Placental epithelial cell (primary cell): ENCODE data around the gene CBL. TPM values are rescaled to one million over a fixed set of nuclear protein-coding genes. Genes with fewer than 3 reads are reported as not detected.

ENCODE experiments used
- small RNA-seq: library from RNA; depleted of rRNA; stranded (forward); fragments of <200 nt; gene quantifications from one replicate; pipeline ENCODE3, GENCODE V24; 2012
- total RNA-seq: library from RNA; depleted of rRNA; stranded (reverse); fragments of >200 nt; gene quantifications from 2 replicates; pipeline ENCODE4 v1.2.3, GENCODE V29; 2012

CBL gene
- 5.5 and 8.1 TPM in 2 replicates for total RNA-seq

DNA sequence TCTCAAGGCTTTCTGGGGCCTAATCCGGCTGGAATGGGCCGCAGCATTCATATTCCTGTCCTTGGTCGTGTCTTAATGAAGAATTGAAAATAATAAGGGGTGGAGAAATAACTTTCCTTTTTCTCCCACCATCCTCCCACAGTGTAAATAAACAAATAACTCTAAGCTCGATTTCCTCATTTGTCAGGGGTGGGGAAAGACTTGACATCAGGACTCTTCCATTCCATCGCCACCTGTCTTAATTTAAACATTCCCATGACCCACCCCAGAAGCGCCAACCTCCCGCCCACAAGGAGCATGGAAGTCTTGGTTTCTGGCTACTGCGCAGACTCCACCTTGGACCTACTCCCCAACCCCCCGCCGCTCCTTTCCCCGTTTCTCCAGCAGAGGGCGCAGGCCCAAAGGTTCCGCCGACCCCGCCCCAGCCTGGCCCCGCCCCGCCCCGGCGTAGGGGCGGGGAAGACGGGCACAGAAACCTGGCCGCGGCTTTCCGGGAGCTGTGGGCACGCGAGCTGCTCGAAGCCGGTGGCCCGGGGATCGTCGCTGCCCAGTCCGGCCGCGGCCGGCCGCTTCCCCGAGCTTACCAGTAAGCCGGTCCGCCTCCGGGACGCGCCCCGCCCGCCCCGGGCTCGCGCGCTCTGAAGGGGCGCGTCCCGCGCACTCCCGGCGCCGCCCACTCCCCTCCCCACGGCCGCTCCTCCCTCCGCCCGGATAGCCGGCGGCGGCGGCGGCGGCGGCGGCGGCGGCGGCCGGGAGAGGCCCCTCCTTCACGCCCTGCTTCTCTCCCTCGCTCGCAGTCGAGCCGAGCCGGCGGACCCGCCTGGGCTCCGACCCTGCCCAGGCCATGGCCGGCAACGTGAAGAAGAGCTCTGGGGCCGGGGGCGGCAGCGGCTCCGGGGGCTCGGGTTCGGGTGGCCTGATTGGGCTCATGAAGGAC lies at the start of gene CBL:
CBL (plus strand) TSS at position 766 of the 937 bp plus-strand sequence; CDS start at position 845, 79 bp downstream.

DNA sequence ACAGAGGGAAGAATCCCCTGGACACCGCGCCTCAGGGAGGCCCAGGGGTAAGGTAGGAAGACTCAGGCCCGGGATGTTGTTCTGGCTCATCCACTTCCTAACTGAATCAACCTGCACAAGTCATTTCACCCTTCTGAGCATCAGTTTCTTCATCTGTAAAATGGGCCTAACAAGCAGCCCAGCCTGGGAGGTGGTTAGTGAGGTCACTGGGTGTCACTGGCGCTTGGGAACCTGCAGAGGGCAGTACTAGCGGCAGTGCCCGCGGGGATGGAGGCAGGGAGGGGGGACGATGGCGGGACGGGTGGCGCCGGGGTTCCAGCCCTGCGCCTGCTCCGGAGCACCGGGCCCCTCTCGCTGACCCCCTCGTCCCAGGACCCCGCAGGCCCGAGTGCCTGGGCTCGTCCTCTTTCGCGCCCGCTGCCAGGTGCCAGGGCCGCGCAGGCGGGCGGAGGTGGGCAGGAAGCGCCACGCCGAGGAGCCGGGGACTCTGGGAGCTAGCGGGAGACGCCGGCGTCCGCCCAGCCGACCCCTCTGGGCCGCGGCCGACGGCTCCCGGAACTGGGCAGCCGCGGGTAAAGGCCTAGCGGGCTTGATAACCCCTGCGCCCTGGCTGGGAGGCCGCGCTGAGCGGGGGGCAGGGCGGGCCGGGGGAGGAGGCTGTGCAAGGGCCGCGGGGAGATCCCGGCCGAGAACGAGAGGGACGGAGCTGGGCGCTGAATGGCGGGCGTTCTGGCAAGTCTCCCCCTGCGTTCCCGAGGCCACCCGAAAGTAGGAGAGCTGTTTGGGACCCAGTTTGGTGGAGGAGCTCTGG lies 37.5 kb upstream of the CBL start, which contains the start of gene NLRX1:
NLRX1 (plus strand) TSS at position 255 of the 811 bp plus-strand sequence. CDS start 2,679 bp downstream, outside the sequence.

GRCh38 chr11:119316729-119317591 lies 110.8 kb downstream of the CBL start, which contains the start of gene MCAM:
Gene MCAM, minus strand, starts transcription at chr11:119317130. Its CDS starts 29 bp downstream, at chr11:119317101.

GRCh38 chr11:119334174-119334930 lies 128.2 kb downstream of the CBL start, which contains the start of gene RNF26:
Gene RNF26, plus strand, starts transcription at chr11:119334527. Its CDS starts 596 bp downstream, at chr11:119335123.

GRCh38 chr11:119340335-119341221 lies 134.4 kb downstream of the CBL start, which contains the start of gene C1QTNF5:
Gene C1QTNF5, minus strand, starts transcription at chr11:119340883. Its CDS starts 486 bp downstream, at chr11:119340397.

DNA sequence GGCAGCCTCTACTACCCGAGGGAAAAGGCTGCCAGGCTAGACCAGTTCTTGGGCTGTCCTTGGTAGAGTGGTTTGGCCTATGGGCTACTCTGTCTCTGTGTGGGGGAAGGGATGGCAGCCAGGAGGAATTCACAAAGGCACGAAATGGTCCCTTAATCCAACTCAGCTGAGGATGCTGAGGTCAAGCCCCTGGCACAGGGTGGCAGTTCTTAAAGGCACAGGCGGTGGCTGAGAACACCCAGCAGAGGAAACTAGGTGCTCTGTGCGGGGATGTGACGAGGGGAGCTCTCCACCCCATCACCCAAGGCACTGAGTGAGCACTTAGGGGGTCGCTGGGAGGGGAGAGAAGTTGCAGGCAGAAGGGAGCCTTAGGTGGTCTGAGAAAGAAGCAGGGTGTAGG lies 140.5 kb downstream of the CBL start, which contains the start of gene MFRP:
MFRP (minus strand) TSS at position 101 of the 400 bp plus-strand sequence. CDS start 192 bp downstream, outside the sequence.

Small RNAs within 50 kb of the gene (small RNA-seq; reads per million reads assigned to genes)
- gene RF01225 = not detected
- not detected for gene RNU6-262P

Other genes starting within 250 kb of the CBL start
- not detected in 2 replicates for gene FOXR1, start 234.6 kb upstream of the CBL start, total RNA-seq
- 16.8 and 20.8 TPM in 2 replicates for gene CENATAC, start 208.2 kb upstream of the CBL start, total RNA-seq
- gene RPS25, start 188.0 kb upstream of the CBL start, total RNA-seq = 703 and 705 TPM in 2 replicates
- 91.3 and 95.8 TPM in 2 replicates for gene TRAPPC4, start 187.6 kb upstream of the CBL start, total RNA-seq
- 26.3 and 30.4 TPM in 2 replicates for gene SLC37A4, start 175.5 kb upstream of the CBL start, total RNA-seq
- gene HYOU1, start 149.1 kb upstream of the CBL start, total RNA-seq = 63.6 and 225 TPM in 2 replicates
- gene VPS11, start 138.5 kb upstream of the CBL start, total RNA-seq = 23.2 and 28.7 TPM in 2 replicates
- 2.7 and 12.8 TPM in 2 replicates for gene HMBS, start 121.5 kb upstream of the CBL start, total RNA-seq
- 20.0 and 32.4 TPM in 2 replicates for gene DPAGT1, start 104.5 kb upstream of the CBL start, total RNA-seq
- 2.4 and 4.6 TPM in 2 replicates for gene C2CD2L, start 99.0 kb upstream of the CBL start, total RNA-seq
- gene HINFP, start 84.8 kb upstream of the CBL start, total RNA-seq = 20.4 and 21.0 TPM in 2 replicates
- under 0.01 and 0.11 TPM in 2 replicates for gene ABCG4, start 57.3 kb upstream of the CBL start, total RNA-seq
- gene NLRX1, start 37.6 kb upstream of the CBL start, total RNA-seq = 20.0 and 32.3 TPM in 2 replicates
- not detected in 2 replicates for gene NHERF4, start 20.9 kb upstream of the CBL start, total RNA-seq
- gene MCAM, start 110.8 kb downstream of the CBL start, total RNA-seq = 0.39 and 5.9 TPM in 2 replicates
- 5.5 and 6.2 TPM in 2 replicates for gene RNF26, start 128.2 kb downstream of the CBL start, total RNA-seq
- gene C1QTNF5, start 134.5 kb downstream of the CBL start, total RNA-seq = under 0.01 TPM in 1 of 2 replicates, not detected in the other
- not detected in 2 replicates for gene MFRP, start 140.4 kb downstream of the CBL start, total RNA-seq
- gene USP2, start 175.4 kb downstream of the CBL start, total RNA-seq = under 0.01 and 0.11 TPM in 2 replicates
- 47.9 and 69.7 TPM in 2 replicates for gene THY1, start 216.8 kb downstream of the CBL start, total RNA-seq